MCF 10A (cell line): ENCODE measurements around the gene PTGES3L. TPM values are rescaled to one million over a fixed set of nuclear protein-coding genes. Genes with fewer than 3 reads are reported as not detected.

ENCODE experiments used
- BruUV-seq: library from RNA; stranded (reverse); fragments of 400-500 nt; replicated peaks from 2 replicates; lab custom pipeline; 2021; lab: Mats Ljungman, UMichigan
- CTCF ChIA-PET: fragments of 300-600 bp; sonication (Branson Sonifier 250); formaldehyde crosslinking; extraction: SDS; loops from one replicate; lab custom pipeline; 2021; ENCODE audit warnings: antibody characterized with exemption, inconsistent platforms; lab: Yijun Ruan, JAX
- POLR2A ChIA-PET: fragments of 300-600, 350-650 bp; sonication (Branson Sonifier 250); formaldehyde crosslinking; extraction: SDS; loops from one replicate; lab custom pipeline; 2020; ENCODE audit warnings: antibody characterized with exemption, inconsistent platforms; lab: Yijun Ruan, JAX
- DNase-seq: peaks from one replicate; pipeline ENCODE4 v3.0.0-alpha.2; 2018; ENCODE audit not compliant: unreplicated experiment
- H3K27ac Mint-ChIP-seq: one replicate; pipeline ENCODE4 v1.8.0; 2022; ENCODE audit warnings: mild to moderate bottlenecking, low read depth, mixed read lengths; ENCODE audit not compliant: unreplicated experiment
- H3K27me3 Mint-ChIP-seq: one replicate; pipeline ENCODE4 v1.8.0; 2022; ENCODE audit warnings: mixed read lengths; ENCODE audit not compliant: insufficient read depth, unreplicated experiment
- H3K36me3 Mint-ChIP-seq: one replicate; pipeline ENCODE4 v1.8.0; 2022; ENCODE audit warnings: mild to moderate bottlenecking, moderate library complexity, mixed read lengths; ENCODE audit not compliant: insufficient read depth, unreplicated experiment
- H3K4me1 Mint-ChIP-seq: one replicate; pipeline ENCODE4 v1.8.0; 2022; ENCODE audit warnings: mixed read lengths; ENCODE audit not compliant: insufficient read depth, unreplicated experiment
- H3K4me3 Mint-ChIP-seq: one replicate; pipeline ENCODE4 v1.8.0; 2022; ENCODE audit warnings: mild to moderate bottlenecking, moderate library complexity, mixed read lengths; ENCODE audit not compliant: unreplicated experiment
- H3K9me3 Mint-ChIP-seq: one replicate; pipeline ENCODE4 v1.8.0; 2022; ENCODE audit warnings: mixed read lengths; ENCODE audit not compliant: unreplicated experiment
- intact Hi-C: fragments of 100-400 bp; cut with micrococcal nuclease; formaldehyde crosslinking; loops from 2 replicates; pipeline ENCODE4 v1.14.1; 2022
- total RNA-seq: library from RNA; stranded (reverse); gene quantifications from 2 replicates; pipeline ENCODE4 v1.2.3, GENCODE V29; 2022
- TF ChIP-seq, protein P1 (sequence below): fragments of 200-600 bp; IDR thresholded peaks from one replicate; pipeline ENCODE4 v1.8.0; 2022; ENCODE audit warnings: antibody characterized with exemption, mild to moderate bottlenecking; ENCODE audit not compliant: unreplicated experiment

The PTGES3L gene
- total RNA-seq, 1 experiment from 2014 or later, result 0.96 TPM

DNA sequence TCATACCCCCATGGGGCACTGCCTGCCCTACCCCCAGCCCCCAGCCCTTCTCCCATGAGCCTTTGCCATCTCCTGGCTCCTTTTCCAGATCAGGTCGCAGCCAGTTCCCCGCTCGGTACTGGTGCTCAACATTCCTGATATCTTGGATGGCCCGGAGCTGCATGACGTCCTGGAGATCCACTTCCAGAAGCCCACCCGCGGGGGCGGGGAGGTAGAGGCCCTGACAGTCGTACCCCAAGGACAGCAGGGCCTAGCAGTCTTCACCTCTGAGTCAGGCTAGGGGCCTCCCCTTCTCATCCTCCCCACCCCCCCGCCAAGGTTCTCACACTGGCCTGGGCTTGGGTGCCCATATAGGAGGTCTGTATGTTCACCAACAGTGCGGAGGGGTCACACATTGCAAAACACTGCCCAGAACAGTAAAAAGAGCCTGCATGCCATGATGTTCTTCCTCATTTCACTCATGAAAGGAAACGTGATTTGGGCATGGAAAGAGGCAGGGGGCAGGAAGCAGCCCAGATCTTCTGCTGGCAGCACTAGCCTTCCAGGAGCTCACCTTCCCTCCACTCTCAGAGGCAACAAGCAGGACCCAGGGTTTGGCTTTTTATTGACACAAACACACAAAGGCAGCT is 34.3 kb upstream of the PTGES3L start:
- Mint-ChIP-seq H3K36me3 (peaks cover 36% of the 10 kb centered on the region), H3K4me1 (peaks cover 13% of the 10 kb centered on the region), H3K9me3 (no peaks in the 10 kb centered on the region), H3K27me3 (no peaks in the 10 kb centered on the region), H3K27ac (no peak overlapping the region), H3K4me3 (no peak overlapping the region)
- TF ChIP-seq, protein P1, sequence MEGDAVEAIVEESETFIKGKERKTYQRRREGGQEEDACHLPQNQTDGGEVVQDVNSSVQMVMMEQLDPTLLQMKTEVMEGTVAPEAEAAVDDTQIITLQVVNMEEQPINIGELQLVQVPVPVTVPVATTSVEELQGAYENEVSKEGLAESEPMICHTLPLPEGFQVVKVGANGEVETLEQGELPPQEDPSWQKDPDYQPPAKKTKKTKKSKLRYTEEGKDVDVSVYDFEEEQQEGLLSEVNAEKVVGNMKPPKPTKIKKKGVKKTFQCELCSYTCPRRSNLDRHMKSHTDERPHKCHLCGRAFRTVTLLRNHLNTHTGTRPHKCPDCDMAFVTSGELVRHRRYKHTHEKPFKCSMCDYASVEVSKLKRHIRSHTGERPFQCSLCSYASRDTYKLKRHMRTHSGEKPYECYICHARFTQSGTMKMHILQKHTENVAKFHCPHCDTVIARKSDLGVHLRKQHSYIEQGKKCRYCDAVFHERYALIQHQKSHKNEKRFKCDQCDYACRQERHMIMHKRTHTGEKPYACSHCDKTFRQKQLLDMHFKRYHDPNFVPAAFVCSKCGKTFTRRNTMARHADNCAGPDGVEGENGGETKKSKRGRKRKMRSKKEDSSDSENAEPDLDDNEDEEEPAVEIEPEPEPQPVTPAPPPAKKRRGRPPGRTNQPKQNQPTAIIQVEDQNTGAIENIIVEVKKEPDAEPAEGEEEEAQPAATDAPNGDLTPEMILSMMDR, result no peak
- ChIA-PET CTCF (no interaction called here), POLR2A (interaction anchor here (1.2 kb wide), 1 partner anchor 12 kb away, joined by 4 read pairs; no protein-coding TSS in a partner anchor)
- intact Hi-C loops, result no loop called here
- no TSS peak for BruUV-seq
- no peak for DNase-seq

DNA sequence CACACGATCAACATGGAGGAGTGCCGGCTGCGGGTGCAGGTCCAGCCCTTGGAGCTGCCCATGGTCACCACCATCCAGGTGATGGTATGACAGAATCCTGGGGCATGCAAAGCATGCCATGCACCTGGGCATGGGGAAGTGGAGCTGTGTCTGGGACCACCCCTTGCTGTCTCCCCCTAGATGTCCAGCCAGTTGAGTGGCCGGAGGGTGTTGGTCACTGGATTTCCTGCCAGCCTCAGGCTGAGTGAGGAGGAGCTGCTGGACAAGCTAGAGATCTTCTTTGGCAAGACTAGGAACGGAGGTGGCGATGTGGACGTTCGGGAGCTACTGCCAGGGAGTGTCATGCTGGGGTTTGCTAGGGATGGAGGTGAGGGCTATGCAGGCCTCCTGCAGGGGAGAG is 33.4 kb upstream of the PTGES3L start:
- TF ChIP-seq, protein P1, result no peak
- Mint-ChIP-seq H3K9me3 (no peaks in the 10 kb centered on the region), H3K27me3 (no peaks in the 10 kb centered on the region), H3K36me3 (peaks cover 36% of the 10 kb centered on the region), H3K4me1 (peaks cover 12% of the 10 kb centered on the region), H3K4me3 (no peak overlapping the region), H3K27ac (no peak overlapping the region)
- intact Hi-C loops, result no loop called here
- BruUV-seq, result no TSS peak
- ChIA-PET CTCF (interaction anchor here (0.6 kb wide), 1 partner anchor 61 kb away, joined by 3 read pairs; no protein-coding TSS in a partner anchor), POLR2A (interaction anchor here (0.5 to 4.1 kb wide), 4 partner anchors 9 to 185 kb away, joined by 3 to 25 read pairs (median 4); partner anchors contain the start of genes RPL27 and VAT1)
- DNase-seq, result no peak

DNA sequence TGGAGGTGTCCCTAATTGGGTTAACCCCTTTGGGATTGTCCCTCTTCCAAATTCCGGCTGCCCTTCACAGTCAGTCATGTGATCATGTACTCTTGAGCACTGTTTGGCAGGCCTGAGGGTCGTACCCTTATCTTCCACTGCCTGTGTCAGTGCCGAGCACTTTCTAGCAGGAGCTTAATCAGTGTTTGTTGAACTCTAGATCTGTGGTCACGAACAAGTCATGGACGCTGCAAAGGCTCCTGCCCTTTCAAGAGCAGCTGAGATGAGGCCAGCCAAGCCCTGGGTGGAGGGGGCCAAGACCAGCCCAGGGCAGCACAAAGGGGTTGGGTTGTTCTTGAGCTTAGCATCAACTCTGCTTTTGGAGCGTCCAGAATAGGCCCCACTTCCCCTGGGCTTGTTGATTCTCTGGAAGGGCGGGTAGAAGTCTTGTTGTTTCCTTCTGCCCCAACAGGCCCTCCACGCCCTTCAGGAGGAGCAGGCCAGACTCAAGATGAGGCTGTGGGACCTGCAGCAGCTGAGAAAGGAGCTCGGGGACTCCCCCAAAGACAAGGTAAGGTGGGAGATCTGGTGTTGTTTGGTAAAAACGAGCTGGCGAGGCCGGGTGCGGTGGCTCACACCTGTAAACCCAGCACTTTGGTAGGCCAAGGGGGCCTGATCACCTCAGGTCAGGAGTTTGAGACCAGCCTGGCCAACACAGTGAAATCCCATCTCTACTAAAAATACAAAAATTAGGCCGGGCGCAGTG is 32.0 kb upstream of the PTGES3L start:
- POLR2A ChIA-PET, result interaction anchor here (1.5 to 4.1 kb wide), 4 partner anchors 10 to 13 kb away, joined by 5 to 25 read pairs (median 10); partner anchors contain the start of genes RPL27 and VAT1
- Mint-ChIP-seq H3K27me3 (no peaks in the 10 kb centered on the region), H3K9me3 (no peaks in the 10 kb centered on the region), H3K36me3 (peaks cover 31% of the 10 kb centered on the region), H3K4me3 (no peak overlapping the region), H3K4me1 (peaks cover 6% of the 10 kb centered on the region), H3K27ac (no peak overlapping the region)
- intact Hi-C loops, result no loop called here
- no peak for DNase-seq
- CTCF ChIA-PET, result interaction anchor here (0.6 kb wide), 1 partner anchor 116 kb away, joined by 3 read pairs; no protein-coding TSS in a partner anchor
- TF ChIP-seq, protein P1, result no peak
- no TSS peak for BruUV-seq
